CD4-positive, alpha-beta T cell (primary cell): ENCODE results near the gene HDAC7. TPM values are rescaled to one million over a fixed set of nuclear protein-coding genes. Genes with fewer than 3 reads are reported as not detected.

Experiments
- ATAC-seq: fragments of 200-7000 bp; cut with Tn5 transposase; one replicate; pipeline ENCODE4 v1.10.0; 2022; ENCODE audit warnings: mild to moderate bottlenecking; ENCODE audit not compliant: poor library complexity
- CTCF ChIA-PET: fragments of 350-600 bp; sonication (Branson Sonifier 250); formaldehyde crosslinking; loops from one replicate; lab custom pipeline; 2021; ENCODE audit warnings: antibody characterized with exemption, inconsistent platforms; lab: Charles Lee
- POLR2A ChIA-PET: fragments of 350-600 bp; sonication (Branson Sonifier 250); formaldehyde crosslinking; loops from one replicate; lab custom pipeline; 2021; ENCODE audit warnings: antibody characterized with exemption, inconsistent platforms; lab: Charles Lee
- DNase-seq, 14 experiments: peaks; one replicate each; pipeline ENCODE4 v3.0.0-alpha.2; 2013 to 2020; ENCODE audit warnings: mixed read lengths in 2 of 14
- H3K27ac ChIP-seq, 2 donors: one replicate each; pipeline versions ENCODE4 v1.5.1 to v1.7.0; 2013; ENCODE audit warnings: low read length in 2 of 2, low read depth in 1 of 2, mild to moderate bottlenecking in 1 of 2
- H3K27me3 ChIP-seq, 2 experiments: 1 replicate in 1 of 2; 2 replicates in 1 of 2; pipeline versions ENCODE4 v1.6.1 to v1.7.0; 2013; ENCODE audit warnings: low read length in 2 of 2, control low read depth in 1 of 2, mild to moderate bottlenecking in 1 of 2, moderate library complexity in 1 of 2; ENCODE audit not compliant: insufficient read depth in 2 of 2, control insufficient read depth in 1 of 2
- H3K36me3 ChIP-seq: one replicate; pipeline ENCODE4 v1.6.1; 2013; ENCODE audit warnings: low read length, control low read depth; ENCODE audit not compliant: insufficient read depth
- H3K4me1 ChIP-seq: one replicate; pipeline ENCODE4 v1.6.1; 2013; ENCODE audit warnings: low read length, control low read depth; ENCODE audit not compliant: insufficient read depth
- H3K4me3 ChIP-seq: one replicate; pipeline ENCODE4 v1.5.1; 2013; ENCODE audit warnings: mild to moderate bottlenecking, low read length, moderate library complexity
- H3K9me3 ChIP-seq, 2 experiments: 1 replicate in 1 of 2; 2 replicates in 1 of 2; pipeline versions ENCODE4 v1.6.1 to v1.7.0; 2013; ENCODE audit warnings: low read length in 2 of 2, mild to moderate bottlenecking in 2 of 2, control low read depth in 1 of 2, moderate library complexity in 1 of 2; ENCODE audit not compliant: control insufficient read depth in 1 of 2, insufficient read depth in 1 of 2
- H3K27ac Mint-ChIP-seq: one replicate; pipeline ENCODE4 v1.8.0; 2020; ENCODE audit warnings: mixed read lengths
- H3K27me3 Mint-ChIP-seq: one replicate; pipeline ENCODE4 v1.8.0; 2021; ENCODE audit warnings: mixed read lengths
- H3K36me3 Mint-ChIP-seq: one replicate; pipeline ENCODE4 v1.8.0; 2021; ENCODE audit warnings: low read depth, mixed read lengths
- H3K4me1 Mint-ChIP-seq: one replicate; pipeline ENCODE4 v1.8.0; 2021; ENCODE audit warnings: low read depth, mixed read lengths
- H3K4me3 Mint-ChIP-seq: one replicate; pipeline ENCODE4 v1.8.0; 2020; ENCODE audit warnings: mild to moderate bottlenecking, mixed read lengths
- H3K9me3 Mint-ChIP-seq: one replicate; pipeline ENCODE4 v1.8.0; 2020; ENCODE audit warnings: mixed read lengths
- CTCF ChIP-seq: fragments of 200-600 bp; IDR thresholded peaks from one replicate; pipeline ENCODE4 v1.8.0; 2022; ENCODE audit warnings: antibody characterized with exemption, mild to moderate bottlenecking
- intact Hi-C, 2 experiments: fragments of 100-400 bp; cut with DNase I in 1 of 2; cut with micrococcal nuclease in 1 of 2; formaldehyde crosslinking; loops; one replicate each; pipeline versions ENCODE4 v1.15.1 to v1.9.0; 2023 to 2025; cut with DNase I, micrococcal nuclease
- total RNA-seq, 174 experiments: library from RNA in 2 of 174; stranded (reverse) in 2 of 174; gene quantifications; one replicate each; pipeline ENCODE4 v1.2.3 and lab custom pipeline; 2021 to 2026

Gene HDAC7
- total RNA-seq, 2 experiments from 2014 or later = 116 to 122 TPM

- Histone ChIP-seq H3K4me1 (peaks cover 11% of the 10 kb centered on the region), H3K36me3 (peaks cover 40% of the 10 kb centered on the region), H3K4me3 (no peak overlapping the region), H3K27me3 (no peaks in the 10 kb centered on the region), H3K27ac (no peak overlapping the region), H3K9me3 (no peaks in the 10 kb centered on the region)
- no peak for TF ChIP-seq CTCF
- H3K4me3 Mint-ChIP-seq = no peak overlapping the region
- no peak for ATAC-seq
- ChIA-PET CTCF (interaction anchor here (0.8 to 1.9 kb wide), 4 partner anchors 14 to 57 kb away, joined by 3 to 10 read pairs (median 6); no protein-coding TSS in a partner anchor), POLR2A (interaction anchor here (1.2 to 4.0 kb wide), 4 partner anchors 28 to 76 kb away, joined by 3 to 13 read pairs (median 4); partner anchors contain the start of genes HDAC7 and RPAP3)
- intact Hi-C loops = no loop called here
- H3K9me3 Mint-ChIP-seq = no peaks in the 10 kb centered on the region
- H3K36me3 Mint-ChIP-seq = peaks cover 41% of the 10 kb centered on the region
- no peak for DNase-seq
- H3K4me1 Mint-ChIP-seq = peaks cover 15% of the 10 kb centered on the region
- no peaks in the 10 kb centered on the region for H3K27me3 Mint-ChIP-seq
- H3K27ac Mint-ChIP-seq = peak overlapping the region; percentile 59
Observed at GRCh38 chr12:47781479-47782371, 38.0 kb downstream of the HDAC7 start.

- intact Hi-C loops = loop anchor here (1.0 to 5.0 kb wide), 7 partner anchors 38 to 167 kb away; no protein-coding TSS in a partner anchor
- peaks cover 24% of the 10 kb centered on the region for H3K36me3 Mint-ChIP-seq
- H3K27me3 Mint-ChIP-seq = no peaks in the 10 kb centered on the region
- DNase-seq = no peak
- H3K4me1 Mint-ChIP-seq = peaks cover 15% of the 10 kb centered on the region
- Histone ChIP-seq H3K27me3 (no peaks in the 10 kb centered on the region), H3K36me3 (peaks cover 23% of the 10 kb centered on the region), H3K9me3 (no peaks in the 10 kb centered on the region), H3K27ac (no peak overlapping the region), H3K4me1 (peaks cover 21% of the 10 kb centered on the region), H3K4me3 (no peak overlapping the region)
- H3K4me3 Mint-ChIP-seq = no peak overlapping the region
- TF ChIP-seq CTCF = no peak
- CTCF ChIA-PET = interaction anchor here (0.8 to 4.7 kb wide), 16 partner anchors 12 to 128 kb away, joined by 3 to 31 read pairs (median 6); no protein-coding TSS in a partner anchor
- POLR2A ChIA-PET = interaction anchor here (0.7 to 4.0 kb wide), 8 partner anchors 28 to 74 kb away, joined by 3 to 13 read pairs (median 4); partner anchors contain the start of genes HDAC7 and RPAP3
- H3K9me3 Mint-ChIP-seq = no peaks in the 10 kb centered on the region
- H3K27ac Mint-ChIP-seq = no peak overlapping the region
- ATAC-seq = no peak
Observed at GRCh38 chr12:47779943-47780504, 39.7 kb downstream of the HDAC7 start.

- Histone ChIP-seq H3K4me1 (peaks cover 27% of the 10 kb centered on the region), H3K27ac (no peak overlapping the region), H3K9me3 (no peaks in the 10 kb centered on the region), H3K27me3 (no peaks in the 10 kb centered on the region), H3K4me3 (no peak overlapping the region), H3K36me3 (peaks cover 17% of the 10 kb centered on the region)
- intact Hi-C loops = loop anchor here (1.0 to 5.0 kb wide), 7 partner anchors 37 to 168 kb away; no protein-coding TSS in a partner anchor
- CTCF ChIA-PET = interaction anchor here (0.6 to 4.7 kb wide), 24 partner anchors 11 to 128 kb away, joined by 3 to 31 read pairs (median 4); no protein-coding TSS in a partner anchor
- ATAC-seq (peak; percentile 99), DNase-seq (peak; percentile 85 to 98 (median 92))
- TF ChIP-seq CTCF = peak; percentile 86
- peak overlapping the region; percentile 26 for H3K4me3 Mint-ChIP-seq
- H3K9me3 Mint-ChIP-seq = no peaks in the 10 kb centered on the region
- peaks cover 18% of the 10 kb centered on the region for H3K36me3 Mint-ChIP-seq
- H3K27ac Mint-ChIP-seq = peak overlapping the region; percentile 61
- peaks cover 20% of the 10 kb centered on the region for H3K4me1 Mint-ChIP-seq
- no peaks in the 10 kb centered on the region for H3K27me3 Mint-ChIP-seq
- POLR2A ChIA-PET = interaction anchor here (1.0 to 4.0 kb wide), 8 partner anchors 28 to 64 kb away, joined by 3 to 13 read pairs (median 5); partner anchors contain the start of gene HDAC7
Observed at GRCh38 chr12:47779301-47779942, 40.3 kb downstream of the HDAC7 start.
